HG03060 (cell line): ENCODE data around the gene RPS13.
"Not testable (repeated sequence)": the region's sequence is repeated elsewhere in the genome, so short reads cannot be mapped to it uniquely, and the experiment has no call there.

ENCODE experiments used
- ATAC-seq: cut with Tn5 transposase; IDR thresholded peaks from one replicate; pipeline ENCODE4 v1.9.1; 2021; ENCODE audit warnings: low read depth, moderate number of reproducible peaks; ENCODE audit not compliant: unreplicated experiment

RPS13 gene

DNA sequence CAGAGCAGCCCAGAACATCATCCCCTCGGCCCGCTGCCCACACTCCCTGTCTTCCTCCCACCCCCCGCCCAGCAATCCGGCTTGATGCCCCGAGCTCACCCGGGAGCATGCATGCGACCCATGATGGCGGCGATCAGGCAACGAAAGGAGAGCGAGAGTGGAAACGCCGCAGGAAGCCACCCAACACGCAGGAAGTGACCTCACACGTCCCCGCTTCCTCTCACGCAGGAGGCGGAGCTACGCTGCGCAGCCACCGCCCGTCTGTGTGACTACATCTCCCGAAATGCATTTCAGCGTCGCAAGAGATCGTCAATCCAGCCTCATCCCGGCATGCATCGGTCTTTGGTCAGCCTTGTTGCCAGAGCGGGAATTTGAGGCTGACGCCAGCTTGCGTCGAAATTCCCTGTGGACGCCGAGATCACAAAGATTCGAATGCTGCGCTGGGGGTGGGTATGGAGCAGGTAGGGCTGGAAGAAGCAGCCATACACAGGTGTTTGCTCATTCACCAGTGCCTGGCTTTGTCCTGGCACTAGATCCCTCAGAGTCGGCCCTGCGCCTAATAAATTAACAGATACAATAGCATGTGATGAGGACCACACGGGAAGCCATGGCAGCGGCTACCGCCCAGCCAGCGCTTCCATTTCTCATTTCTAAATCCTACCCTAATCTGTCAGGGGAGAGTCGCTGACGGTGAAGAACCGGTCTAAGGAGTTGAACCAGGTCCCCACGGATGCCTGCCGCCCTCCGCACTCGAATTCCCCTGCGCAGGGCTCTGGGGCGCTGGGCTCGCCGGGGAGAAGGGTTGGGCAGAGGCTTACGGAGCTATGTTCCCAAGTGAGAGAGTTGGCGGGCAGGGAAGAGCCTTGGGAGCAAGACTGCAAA, at the start of gene RPS13:
Gene RPS13 (minus strand): TSS at position 148 of the 882 bp plus-strand sequence. CDS start 26 bp downstream, at position 122.
- ATAC-seq = peak; percentile 99

DNA sequence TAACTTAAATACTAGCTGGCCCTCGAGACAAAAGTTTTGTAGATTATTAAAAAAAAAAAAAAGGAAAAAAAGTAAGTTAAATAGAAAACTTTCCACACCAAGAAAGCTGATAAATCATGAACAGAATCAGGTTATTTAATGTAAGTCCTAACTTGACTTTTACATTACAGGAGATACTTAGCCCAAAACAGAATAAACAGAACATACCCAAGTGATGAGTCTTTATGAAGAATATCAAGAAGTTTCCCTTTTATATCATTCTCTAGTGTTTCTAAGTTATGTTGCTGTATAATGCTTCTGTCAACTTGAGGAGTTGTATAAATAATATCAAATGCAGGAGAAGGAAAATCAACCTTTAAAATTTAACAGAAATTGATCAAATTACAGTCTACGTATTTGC, 44.5 kb upstream of the RPS13 start:
- ATAC-seq = no peak

DNA sequence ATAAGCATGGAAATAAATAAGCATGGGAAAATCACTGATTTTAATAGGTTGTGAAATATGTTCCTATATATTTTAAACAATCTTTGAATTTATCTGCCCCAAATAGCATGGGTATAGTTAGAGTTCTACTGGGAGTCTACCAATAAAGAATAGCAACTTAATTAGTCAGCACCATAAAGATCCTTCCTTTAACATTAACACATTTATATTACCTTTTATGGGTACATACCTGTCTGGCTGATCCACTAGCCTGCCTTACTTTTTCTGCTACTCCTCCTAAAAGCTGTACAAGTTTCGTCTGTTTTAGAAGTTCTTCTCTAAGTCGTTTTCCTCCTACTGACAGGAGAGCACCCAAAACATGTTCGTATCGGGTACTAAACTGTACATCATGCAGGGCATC, 39.8 kb upstream of the RPS13 start:
- no peak for ATAC-seq

DNA sequence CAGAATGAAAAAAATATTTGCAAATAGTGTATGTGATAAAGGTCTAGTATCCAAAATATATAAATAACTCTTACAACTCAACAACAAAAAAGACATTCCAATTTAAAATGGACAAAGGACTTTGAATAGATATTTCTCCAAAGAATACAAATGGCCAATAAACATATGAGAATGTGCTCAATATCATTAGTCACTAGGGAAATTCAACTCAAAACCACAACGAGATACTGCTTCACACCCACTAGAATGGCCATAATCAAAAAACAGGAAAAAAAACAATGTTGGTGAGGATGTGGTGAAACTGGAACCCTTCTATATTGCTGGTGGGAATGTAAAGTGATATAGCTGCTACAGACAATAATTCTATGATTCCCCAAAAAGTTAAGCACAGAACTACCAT, 38.6 kb upstream of the RPS13 start:
- ATAC-seq = no peak

DNA sequence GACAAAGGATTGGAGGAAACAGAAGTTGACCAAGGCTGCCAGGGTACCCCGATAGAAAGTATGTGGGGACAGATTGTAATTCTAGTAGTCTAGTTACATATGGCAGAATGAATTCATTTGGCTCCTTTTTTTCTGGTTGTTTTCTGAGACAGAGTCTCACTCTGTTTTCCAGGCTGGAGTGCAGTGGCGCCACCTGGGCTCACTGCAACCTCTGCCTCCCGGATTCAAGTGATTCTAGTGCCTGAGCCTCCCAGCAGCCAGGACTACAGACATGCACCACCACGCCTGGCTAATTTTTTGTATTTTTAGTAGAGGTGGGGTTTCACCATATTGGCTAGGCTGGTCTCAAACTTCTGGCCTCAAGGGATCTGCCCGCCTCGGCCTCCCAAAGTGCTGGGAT, 30.3 kb upstream of the RPS13 start:
- ATAC-seq = not testable (repeated sequence)

DNA sequence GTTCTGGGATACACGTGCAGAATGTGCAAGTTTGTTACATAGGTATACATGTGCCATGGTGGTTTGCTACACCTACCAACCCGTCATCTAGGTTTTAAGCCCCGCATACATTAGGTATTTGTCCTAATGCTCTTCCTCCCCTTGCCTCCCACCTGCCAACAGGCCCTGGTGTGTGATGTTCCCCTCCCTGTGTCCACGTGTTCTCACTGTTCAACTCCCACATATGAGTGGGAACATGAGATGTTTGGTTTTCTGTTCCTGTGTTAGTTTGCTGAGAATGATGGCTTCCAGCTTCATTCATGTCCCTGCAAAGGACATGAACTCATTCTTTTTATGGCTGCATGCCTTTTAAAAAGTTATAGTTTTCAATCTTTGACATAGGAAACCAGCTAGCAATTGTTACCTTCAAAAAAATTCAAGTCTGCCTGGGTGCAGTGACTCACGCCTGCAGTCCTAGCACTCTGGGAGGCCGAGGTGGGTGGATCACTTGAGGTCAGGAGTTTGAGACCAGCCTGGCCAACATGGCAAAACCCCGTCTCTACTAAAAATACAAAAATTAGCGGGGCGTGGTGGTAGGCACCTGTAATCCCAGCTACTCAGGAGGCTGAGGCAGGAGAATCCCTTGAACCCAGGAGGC, 28.1 kb upstream of the RPS13 start:
- not testable (repeated sequence) for ATAC-seq

DNA sequence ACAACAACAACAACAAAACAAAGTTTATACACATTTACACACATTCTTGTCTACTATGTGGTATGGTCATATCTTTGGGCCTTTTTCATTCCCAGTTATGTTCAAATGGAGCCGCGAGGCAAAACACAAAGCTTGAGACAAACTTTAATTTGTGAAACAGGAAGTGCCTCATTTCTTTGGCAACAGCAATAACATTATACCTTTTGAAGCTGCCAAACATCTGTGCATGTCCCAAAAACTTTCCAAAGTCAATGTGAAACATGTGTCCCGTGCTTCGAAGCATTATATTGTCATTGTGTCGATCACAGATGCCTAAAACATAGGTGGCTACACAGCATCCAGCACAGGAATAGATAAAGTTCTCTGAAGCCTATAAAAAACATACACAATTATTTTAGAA, 25.0 kb upstream of the RPS13 start:
- ATAC-seq = no peak

DNA sequence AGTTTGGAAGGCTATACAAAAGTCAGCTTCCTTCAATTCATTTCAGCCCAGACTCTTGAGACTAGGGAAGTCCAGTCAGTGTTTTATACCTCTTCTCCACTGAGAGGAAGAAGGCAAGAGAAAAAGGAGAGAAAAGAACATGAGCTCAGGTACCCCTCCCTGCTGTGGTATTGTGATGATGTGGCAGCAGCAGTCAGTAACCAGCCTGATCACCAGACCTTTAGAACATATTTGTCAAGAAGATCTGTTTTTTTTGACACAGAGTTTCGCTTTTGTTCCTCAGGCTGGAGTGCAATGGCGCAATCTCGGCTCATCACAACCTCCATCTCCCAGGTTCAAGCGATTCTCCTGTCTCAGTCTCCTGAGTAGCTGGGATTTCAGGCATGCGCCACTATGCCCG, 21.2 kb upstream of the RPS13 start:
- ATAC-seq = no peak

DNA sequence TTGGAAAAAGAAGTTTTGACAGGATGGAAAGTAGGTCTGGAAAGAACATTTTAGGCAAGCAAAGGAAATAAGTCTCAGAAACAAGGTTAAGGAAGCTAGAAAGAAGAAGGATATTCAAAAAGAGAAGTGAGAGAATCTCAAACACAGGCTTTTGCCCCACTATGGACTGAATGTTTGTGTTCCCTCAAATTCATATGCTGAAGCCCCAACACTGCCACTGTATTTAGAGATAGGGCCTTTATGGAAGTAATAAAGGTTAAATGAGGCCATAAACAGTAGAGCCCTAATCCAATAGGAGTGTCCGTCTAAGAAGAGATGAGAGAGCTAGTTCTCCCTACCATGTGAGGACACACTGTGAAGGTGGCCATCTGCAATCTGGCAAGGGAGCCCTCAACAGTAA, 20.6 kb upstream of the RPS13 start:
- ATAC-seq = no peak

DNA sequence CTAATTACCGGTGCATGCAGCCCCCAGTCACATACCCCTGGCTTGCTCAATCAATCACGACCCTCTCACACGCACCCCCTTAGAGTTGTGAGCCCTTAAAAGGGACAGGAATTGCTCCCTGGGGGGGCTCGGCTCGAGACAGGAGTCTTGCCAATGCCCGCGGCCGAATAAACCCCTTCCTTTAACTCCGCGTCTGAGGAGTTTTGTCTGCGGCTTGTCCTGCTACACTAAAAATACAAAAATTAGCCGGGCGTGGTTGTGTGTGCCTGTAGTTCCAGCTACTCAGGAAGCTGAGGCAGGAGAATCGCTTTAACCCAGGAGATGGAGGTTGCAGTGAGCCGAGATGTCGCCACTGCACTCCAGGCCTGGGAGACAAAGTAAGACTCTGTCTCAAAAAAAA, 8.5 kb upstream of the RPS13 start:
- ATAC-seq = not testable (repeated sequence)

DNA sequence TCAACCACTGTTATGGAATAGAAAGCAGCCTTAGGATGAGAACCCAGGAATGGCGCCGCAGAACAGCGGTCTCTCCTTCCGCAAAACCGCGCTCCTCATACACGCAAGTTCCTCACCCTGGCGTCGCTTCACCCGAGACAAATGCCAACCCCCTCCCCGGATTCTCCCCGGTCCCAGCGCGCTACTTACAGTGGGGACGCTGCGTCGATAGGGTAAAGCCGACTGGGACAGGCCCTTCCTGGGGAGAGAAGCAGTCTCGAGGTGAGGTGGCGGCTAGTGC, 287 bp downstream of the RPS13 start:
- ATAC-seq = no peak

DNA sequence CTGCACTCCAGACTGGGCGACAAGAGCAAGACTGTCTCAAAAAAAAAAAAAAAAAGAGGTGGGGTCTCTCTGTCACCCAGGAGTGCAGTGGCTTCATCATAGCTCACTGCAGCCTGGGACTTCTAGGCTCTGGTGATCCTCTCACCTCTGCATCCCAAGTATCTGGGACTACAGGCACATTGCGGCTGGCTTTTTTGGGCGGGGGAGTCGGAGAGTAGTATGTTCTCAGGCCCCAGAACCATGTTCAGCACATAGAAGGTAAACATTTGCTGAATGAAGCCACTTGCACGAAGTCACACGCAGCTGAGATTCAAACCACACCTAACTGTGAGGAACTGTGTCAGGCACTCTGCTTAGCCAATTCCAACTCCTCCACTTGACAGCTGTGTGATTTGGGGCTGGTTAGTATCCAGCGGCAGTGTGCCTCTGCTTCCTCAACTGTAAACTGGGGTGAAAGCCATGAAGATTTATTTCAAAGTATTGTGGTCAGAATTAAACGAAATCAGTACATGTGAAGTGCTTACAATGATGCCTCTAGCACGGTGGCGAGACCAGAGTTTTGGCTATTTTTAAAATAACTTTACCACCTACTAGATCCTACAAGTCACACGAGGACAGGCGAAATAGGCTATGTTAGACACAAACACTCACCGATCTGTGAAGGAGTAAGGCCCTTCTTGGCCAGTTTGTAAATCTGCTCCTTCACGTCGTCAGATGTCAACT, 789 bp downstream of the RPS13 start:
- no peak for ATAC-seq

DNA sequence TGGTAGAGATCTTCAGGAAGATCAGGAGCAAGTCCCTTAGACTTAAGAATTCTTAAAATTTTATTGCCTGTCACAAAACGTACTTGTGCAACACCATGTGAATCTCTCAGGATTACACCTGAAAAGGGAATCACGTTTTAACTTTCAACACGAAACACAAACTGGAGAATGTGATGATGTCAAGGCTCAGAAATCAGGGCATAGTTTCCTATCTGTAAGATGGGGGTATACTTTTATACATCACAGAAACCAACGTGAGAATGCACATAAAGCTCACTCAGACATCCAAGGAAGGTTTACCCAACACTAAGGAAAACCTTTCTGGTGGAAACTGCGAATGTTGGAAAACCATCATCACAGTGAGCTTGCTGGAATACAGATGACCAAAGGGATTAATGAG, 2.0 kb downstream of the RPS13 start:
- no peak for ATAC-seq

DNA sequence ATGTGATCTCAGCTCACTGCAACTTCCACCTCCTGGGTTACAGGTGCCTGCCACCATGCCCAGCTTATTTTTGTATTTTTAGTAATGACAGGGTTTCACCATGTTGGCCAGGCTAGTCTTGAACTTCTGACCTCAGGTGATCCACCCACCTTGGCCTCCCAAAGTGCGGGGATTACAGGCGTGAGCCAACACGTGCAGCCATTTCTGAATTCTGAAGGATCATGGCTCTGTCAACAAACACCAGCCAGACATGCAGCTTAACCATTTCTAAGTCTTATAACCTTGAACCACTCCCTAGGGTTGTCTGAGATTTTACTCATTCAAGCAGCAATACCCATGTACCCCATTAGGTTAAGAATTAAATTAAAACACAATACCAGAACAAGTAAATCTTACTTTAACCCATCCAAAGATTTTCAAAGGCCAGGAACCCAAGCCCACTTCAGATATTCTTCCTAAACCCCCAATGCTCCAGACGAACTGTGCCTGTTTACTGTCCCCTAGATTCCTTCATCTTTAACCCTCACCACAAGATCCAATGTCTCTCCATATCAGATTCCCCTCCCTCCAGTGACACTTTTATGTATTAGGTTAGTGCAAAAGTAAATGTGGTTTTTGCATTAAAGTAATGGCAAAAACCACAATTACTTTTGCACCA, 4.0 kb downstream of the RPS13 start:
- no peak for ATAC-seq

DNA sequence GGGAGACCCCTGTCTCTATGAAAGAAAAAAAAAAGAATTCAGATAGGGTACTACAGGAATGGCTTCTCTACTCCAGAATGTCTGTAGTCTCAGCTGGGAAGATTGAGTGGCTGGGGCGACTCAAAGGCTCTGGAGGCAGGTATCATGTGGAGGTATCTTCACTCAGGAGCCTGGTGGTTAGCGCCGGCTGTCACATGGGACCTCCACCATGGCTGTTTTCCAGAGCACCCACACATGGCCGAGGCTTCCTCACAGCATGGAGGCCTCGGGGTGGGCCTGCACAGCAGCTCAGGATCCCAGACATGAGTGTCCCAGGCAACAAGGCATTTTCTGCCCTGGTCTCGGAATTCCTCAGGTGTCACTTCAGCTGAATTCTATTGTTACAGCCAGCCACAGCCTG, 10.1 kb downstream of the RPS13 start:
- ATAC-seq = no peak

DNA sequence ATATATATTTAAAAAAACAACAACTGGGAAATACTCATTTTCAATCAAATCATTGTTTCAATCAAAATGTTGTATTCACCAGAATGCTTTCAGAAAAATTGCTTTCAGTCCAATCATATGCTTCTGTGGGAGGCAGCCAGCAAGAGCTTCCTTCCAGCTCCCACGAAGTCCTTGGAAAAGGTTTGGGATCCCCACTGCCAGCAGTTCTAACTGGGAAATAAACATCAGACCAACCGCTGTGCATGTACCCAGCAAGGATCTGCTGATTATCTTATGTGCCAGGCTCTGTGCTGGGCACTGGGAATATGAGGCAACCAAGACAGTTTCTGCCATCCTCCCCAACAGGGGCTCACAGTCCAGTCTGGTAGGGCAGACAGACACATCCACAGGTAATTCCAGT, 10.8 kb downstream of the RPS13 start:
- ATAC-seq = no peak

DNA sequence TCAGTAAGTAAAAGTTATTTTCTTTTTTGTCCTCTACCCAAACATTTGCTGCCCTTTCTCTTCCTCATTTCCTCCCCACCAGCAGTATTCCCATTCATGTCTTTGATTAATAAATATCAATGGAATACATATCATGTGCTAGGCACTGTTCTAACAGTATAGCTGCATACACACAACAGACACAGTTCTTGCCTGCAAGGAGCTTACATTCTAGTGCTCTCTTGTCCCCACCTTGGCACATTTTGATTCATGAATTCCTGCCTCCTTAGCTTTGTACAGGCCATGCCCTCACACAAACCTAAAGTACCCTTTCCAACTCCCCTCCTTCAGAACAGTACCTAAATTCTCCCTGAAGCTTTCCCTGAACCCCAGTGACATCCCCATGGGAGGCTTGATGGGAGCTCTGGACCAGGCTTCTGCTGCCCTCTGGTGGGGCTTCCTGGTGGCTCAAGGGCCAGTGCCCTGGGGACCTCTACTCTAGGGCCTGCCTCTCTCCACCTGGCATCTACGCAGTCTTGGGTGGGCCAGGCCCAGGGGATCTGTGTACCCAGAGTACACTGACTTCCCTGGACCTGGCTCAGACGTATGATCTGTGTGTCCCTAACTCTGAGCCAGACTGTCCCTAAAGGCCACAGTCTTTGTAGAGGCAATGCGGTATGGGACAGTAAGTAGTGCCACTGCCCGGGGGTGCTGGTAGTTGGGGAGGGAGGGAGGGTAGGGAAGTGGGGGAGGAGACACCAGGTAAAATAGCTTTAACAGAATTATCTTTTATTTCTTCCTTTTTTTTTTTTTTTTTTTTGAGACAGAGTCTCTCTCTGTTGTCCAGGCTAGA, 14.1 kb downstream of the RPS13 start:
- ATAC-seq = no peak

DNA sequence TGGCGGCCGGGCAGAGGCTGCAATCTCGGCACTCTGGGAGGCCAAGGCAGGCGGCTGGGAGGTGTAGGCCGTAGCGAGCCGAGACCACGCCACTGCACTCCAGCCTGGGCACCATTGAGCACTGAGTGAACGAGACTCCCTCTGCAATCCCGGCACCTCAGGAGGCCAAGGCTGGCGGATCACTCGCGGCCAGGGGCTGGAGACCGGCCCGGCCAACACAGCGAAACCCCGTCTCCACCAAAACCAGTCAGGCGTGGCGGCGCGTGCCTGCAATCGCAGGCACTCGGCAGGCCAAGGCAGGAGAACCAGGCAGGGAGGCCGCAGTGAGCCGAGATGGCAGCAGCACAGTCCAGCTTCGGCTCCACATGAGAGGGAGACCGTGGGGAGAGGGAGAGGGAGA, 26.3 kb downstream of the RPS13 start:
- ATAC-seq = not testable (repeated sequence)

DNA sequence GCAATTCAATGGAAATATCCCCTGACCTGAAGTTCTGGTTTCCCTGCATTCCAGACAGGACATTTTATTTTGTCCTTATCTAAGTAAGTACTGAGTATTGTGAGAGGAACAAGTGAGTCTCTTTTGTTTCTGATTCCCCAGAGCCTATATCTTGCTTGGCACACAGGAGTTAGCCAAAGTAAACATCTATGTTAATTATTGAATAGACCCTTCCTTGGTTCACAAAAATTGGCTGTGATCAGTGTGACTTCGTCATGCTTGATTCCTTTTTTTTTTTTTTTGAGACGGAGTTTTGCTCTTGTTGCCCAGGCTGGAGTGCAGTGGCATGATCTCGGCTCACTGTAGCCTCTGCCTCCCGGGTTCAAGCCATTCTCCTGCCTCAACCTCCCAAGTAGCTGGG, 29.0 kb downstream of the RPS13 start:
- not testable (repeated sequence) for ATAC-seq

DNA sequence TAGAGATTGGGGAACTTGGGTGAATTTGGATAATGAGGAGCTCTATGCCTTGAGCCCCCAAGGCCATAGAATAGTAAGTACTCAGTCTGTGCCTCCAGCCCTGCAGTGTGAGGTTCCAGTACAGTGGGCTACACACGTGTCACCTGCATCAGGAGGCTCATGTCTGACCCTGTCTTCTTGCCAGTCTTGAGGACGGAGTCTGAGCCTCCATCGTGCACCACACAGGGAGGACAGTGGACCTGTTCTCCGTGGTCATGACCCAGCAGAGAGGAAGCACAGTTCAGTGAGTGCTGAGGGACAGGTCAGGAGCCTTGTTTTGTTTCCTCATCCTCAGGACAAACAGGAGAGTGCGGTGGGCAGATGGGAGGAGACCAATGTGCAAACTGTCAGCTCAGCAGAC, 30.8 kb downstream of the RPS13 start:
- ATAC-seq = no peak
